Activated gamma-delta T cell (primary cell): Measurements from ENCODE around the gene DRD1.
"Not testable (repeated sequence)": the region's sequence is repeated elsewhere in the genome, so short reads cannot be mapped to it uniquely, and the experiment has no call there.

Experiments
- DNase-seq: peaks from one replicate; lab custom pipeline; 2025; lab: John Stamatoyannopoulos, UW

DRD1 gene

DNA sequence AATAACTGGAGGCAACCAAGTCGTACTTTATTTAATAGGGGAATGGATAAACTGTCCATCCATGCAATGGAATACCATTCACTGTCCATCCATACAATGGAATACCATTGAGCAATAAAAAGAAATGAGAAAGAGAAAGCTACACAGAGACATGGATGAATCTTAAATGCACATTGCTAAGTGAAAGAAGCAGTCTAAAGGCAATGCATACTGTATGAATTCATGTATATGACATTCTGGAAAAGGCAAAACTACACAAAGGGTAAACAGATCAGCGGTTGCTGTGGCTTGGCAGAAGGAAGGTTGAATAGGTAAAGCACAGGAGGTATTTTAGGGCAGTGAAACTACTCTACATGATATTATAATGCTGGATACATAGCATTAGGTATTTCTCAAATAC is 16.2 kb downstream of the DRD1 start:
- DNase-seq: no peak

DNA sequence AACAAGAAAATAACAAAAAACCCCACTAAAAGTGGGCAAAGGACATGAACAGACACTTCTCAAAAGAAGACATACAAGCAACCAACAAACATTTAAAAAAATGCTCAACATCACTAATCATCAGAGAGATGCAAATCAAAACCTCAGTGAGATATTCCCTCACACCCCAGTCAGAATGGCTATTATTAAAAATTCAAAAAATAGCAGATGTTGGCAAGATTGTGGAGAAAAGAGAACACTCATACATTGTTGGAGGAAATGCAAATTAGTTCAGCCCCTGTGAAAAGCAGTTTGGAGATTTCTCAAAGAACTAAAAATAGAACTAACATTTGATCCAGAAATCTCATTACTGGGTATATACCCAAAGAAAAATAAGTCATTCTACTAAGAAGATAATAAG is 19.4 kb downstream of the DRD1 start:
- not testable (repeated sequence) for DNase-seq

- no peak for DNase-seq
Observed at GRCh38 chr5:175422058-175422457, 21.9 kb downstream of the DRD1 start.

DNA sequence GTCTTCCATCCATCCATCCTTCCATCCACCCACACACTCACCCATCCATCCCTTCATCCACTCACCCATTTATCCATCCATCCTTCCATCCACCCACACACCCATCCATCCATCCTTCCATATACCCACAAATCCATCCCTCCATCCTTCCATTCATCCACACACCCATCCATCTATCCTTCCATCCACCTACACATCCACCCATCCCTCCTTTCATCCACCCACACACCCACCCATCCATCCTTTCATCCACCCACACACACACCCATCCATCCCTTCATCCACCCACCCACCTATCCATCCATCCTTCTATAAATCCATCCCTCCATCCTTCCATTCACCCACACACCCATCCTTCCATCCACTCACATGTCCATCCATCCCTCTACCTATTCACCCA is 23.6 kb downstream of the DRD1 start:
- no peak for DNase-seq

- no peak for DNase-seq
Observed at GRCh38 chr5:175418251-175418650, 25.7 kb downstream of the DRD1 start.

- no peak for DNase-seq
Observed at GRCh38 chr5:175417384-175417783, 26.6 kb downstream of the DRD1 start.

DNA sequence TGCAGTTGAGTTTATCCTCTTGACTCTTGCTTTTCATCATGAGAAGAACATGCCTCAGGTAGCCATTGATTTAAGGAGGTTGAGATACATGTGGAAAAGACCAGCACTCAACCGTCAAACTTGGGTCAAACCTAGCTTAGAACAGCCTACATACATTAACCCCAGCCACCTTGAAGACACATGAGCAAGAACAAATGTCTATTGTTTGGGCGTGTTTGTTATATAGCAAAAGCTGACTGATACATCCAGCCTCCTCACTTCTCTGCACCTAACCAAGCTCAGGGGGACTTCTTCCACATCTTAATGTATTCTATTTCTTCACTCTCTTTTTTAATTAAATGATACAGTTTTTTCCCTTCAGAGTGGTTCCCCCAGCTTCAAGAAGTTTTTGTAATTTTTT is 28.7 kb downstream of the DRD1 start:
- DNase-seq: no peak

- no peak for DNase-seq
Observed at GRCh38 chr5:175410926-175411325, 33.1 kb downstream of the DRD1 start.

GRCh38 chr5:175406300-175406699 is 37.7 kb downstream of the DRD1 start:
- DNase-seq: no peak

DNA sequence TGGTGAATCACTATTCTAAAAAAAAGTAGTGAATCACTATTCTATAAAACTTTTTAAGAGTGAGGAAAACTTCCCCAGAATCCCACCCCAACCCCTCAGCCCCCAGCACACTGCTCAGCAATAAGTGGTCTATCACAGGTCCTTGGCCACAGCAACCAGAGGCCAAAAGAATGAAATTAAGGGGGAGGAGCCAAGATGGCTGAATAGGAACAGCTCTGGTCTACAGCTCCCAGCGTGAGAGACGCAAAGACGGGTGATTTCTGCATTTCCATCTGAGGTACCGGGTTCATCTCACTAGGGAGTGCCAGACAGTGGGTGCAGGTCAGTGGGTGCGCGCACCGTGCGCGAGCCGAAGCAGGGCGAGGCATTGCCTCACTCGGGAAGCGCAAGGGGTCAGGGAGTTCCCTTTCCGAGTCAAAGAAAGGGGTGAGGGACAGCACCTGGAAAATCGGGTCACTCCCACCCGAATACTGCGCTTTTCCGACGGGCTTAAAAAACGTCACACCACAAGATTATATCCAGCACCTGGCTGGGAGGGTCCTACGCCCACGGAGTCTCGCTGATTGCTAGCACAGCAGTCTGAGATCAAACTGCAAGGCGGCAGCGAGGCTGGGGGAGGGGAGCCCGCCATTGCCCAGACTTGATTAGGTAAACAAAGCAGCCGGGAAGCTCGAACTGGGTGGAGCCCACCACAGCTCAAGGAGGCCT is 46.2 kb downstream of the DRD1 start:
- DNase-seq: not testable (repeated sequence)

- not testable (repeated sequence) for DNase-seq
Observed at GRCh38 chr5:175395430-175395829, 48.6 kb downstream of the DRD1 start.

DNA sequence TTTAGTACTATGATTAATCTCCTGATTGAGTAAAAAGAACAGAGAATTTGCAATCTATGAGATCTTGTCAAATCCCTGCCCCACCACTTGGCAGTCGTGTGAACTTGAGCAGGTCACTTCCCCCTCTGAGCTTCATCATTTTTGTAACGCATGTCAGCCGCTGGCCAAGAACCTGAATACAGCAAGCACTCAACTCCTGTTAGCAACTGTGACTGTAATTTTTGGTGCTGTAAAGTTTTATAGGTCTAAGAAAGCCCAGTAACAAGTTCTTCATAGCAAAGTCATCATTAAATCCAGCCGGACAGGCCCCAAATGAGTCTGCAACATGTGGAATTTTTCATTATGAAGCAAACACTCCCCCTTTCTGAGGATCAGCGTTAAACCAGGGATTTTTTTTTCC is 49.4 kb downstream of the DRD1 start:
- no peak for DNase-seq

DNA sequence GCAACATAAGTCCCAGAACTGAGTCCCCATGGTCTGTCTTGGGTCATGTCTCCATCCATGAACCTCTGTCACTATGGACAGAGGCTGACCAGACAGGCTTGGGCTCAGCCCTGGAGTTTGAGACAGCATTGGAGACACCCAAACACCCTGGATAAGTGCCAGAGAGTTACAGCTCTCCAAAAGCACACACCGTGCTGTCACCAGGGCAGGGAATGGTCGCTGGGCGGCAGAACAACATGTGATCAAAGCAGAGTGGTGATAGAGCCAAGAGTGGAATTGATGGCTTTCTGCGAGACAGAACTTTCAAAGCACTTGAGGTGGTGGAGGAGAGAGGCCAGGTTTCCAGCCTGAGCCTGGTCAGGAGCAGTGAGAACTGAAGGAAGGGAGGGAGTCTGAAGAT is 50.1 kb downstream of the DRD1 start:
- no peak for DNase-seq

- no peak for DNase-seq
Observed at GRCh38 chr5:175392236-175392635, 51.7 kb downstream of the DRD1 start.

DNA sequence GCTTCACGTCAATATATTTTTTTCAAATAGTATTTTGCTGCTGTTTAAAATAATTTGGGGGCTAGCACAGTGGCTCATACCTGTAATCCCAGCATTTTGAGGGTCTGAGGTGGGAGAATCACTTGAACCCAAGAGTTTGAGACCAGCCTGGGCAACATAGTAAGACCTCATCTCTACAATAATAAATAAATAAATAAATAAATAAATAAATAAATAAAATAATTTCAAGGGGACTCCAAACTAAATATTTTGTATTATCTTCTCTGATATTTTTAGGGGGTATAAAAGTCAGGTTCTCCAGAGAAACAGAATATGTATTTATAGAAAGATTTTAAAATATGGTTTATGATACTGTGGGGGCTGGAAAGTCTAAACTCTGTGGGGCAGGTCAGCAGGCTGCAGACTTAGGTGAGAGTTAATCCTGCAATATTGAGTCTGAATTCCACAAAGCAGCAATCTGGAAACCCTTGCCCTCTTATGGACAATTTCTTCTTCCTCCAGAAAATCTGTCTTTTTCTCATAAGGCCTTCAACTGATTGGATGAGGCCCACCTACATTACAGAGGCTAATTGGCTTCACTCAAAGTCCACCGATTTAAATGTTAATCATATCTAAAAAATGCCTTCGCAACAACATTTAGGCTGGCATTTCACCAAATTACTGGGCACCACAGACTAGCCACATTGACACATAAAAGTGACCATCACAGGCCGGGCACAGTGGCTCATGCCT is 53.5 kb downstream of the DRD1 start:
- DNase-seq: no peak
